Activated naive CD4-positive, alpha-beta T cell treated with anti-CD3 and anti-CD28 coated beads, Interleukin-2, amount 50 U/mL, for 16 hours (primary cell): ENCODE results near the gene SPIRE1.

ENCODE experiments used
- DNase-seq: peaks from one replicate; pipeline ENCODE4 v3.0.0-alpha.2; 2020

SPIRE1 gene

DNA sequence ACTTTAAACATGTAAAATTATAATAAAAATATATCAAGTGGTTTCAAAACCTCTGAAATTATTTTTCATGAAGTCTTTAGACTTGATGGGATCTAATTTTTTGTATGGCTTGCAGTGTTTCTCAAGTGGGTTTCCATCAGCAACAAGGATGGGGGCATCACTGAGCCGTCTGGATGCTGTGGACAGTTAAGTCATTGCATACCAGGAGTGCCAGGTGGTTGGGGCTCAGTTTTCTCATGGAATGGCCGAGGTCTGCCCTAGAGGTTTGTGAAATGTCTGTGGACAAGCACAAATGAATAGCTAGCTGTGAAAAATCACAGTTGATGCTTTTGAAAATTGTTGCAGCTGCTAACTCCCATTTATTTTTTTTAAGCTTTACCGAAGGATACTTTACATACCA lies 248.4 kb downstream of the SPIRE1 start:
- DNase-seq, result no peak

DNA sequence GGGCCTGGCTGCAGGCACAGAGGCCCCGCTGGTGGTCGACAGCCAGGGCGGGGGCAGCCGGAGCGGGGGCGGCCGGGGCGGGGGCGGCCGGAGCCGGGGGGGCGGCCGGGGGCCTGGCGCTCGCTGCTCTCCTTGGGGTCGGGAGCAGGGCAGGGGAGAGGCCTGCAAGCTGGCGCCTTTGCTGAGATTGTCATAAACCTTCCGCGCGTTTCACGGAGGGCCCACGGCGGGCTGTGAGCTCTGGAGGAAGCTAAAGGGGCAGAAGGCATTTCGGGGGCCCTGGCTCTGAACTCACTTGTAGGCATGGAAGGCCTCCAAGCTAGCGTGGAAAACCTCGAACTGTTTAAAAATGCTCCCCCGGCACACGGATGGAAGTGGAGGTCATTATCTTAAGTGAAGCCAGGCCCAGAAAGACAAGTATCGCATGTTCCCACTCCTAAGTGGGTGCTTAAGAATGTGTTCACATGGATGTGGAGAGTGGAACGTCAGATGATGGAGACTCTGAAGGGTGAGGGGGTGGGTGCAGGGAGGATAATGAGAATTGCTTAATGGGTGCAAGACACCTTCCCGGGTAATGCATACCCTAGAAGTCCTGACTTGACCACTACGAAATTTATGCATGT lies 249.5 kb downstream of the SPIRE1 start:
- DNase-seq, result no peak

DNA sequence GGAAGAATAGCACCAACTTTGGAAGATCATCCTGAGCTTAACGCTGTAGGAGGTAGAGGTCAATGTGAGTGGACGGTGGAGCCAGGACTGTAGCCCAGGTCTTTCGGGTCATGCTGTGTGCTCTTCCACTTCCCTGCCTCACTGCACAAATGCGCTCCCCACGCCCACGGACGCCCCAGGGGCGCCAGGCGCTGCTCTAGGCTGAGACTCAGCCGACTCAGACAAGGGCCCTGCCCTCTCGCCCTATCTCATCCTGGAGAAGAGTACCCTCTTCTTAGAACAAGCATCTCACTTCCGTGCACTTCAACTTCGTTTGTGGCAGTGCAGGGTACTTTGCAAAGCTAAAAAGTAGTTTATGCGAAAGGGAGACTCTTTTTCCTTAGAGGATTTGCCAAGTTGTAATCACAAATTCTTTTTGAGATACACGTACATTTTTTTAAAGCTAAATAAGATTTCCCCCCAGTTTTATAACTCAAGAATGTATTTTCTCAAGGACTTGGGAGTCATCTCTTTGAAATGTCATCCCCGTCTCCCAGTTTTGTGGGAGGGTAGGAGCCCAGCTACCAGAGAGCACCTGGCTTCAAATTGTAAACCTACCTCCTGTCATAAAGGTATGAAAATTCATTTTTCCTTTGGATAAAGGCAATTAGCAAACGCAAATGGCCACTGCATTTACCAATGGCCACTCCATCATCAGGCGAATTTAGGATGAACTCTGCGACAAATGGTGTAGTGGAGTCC lies 251.4 kb downstream of the SPIRE1 start:
- no peak for DNase-seq

DNA sequence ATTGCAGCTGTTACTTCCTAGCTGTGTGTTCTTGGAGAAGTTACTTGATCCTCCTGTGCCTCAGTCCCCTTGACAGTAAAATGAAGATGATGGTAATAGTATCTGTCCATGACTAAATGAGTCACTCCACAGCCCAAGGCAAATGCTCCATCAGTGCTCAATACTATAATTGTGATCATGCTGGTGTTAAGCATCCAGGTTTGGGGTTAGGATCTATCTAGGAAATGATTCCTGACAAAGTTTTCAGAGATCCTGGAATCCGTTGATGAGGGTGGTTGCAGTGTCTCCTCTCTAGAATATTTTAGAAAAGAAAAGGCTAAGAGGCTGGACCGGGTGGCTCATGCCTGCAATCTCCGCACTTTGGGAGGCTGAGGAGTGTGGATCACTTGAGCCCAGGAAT lies 252.8 kb downstream of the SPIRE1 start:
- DNase-seq, result no peak

DNA sequence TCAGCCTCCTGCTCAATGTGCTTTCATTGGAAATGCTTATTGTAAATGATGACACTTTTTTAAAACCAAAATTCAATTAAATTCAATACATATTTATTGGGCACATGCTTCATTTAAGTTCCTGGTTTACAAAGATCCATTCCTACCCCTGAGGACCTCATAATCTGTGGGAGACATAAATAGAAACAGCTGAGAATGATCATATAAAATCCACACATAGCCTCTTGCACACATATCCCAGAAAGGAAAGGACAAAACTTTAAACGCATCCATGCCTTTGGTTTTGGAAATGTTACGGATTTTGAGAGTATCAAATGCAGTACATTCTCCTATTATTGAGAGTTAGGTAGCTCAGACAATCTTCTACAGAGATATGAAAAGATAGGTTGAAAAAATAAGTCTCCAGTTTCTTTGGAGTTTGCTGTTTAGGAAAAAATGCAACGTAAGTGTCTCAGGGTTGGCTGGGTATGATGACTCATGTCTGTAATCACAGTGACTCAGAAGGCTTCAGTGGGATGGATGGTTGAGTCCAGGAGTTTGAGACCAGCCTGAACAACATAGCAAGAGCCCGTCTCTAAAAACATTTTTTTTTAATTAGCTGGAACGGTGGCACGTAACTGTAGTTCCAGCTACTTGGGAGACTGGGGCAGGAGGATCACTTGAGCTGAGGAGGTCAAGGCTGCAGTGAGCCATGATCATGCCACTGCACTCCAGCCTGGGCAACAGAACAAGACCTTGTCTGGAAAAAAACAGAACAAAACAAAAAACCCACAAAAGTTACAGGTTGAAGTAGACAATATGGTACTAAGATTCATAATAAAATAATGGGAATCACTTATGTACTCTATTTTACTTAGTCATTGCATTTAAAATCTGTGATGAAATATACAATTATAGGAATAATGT lies 254.1 kb downstream of the SPIRE1 start:
- no peak for DNase-seq

DNA sequence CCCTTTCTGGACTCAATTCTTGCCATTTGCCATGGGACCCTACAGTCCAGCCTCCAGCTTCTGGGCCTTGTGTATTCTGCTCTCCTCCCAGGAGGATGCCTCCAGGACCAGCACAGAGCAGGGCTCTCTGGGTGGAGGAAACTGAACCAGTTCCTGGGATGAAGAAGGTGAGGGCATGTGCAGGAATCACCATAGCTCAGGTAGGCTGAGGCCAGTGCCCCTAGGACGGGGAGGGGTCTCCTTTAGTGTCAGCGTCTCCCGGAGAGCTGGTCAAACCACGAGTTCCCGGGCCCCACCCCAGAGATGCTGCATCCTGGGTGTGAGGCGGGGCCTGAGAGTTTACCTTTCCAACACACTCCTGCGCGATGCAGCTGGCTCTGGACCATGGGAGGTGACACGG lies 256.0 kb downstream of the SPIRE1 start:
- DNase-seq, result no peak

DNA sequence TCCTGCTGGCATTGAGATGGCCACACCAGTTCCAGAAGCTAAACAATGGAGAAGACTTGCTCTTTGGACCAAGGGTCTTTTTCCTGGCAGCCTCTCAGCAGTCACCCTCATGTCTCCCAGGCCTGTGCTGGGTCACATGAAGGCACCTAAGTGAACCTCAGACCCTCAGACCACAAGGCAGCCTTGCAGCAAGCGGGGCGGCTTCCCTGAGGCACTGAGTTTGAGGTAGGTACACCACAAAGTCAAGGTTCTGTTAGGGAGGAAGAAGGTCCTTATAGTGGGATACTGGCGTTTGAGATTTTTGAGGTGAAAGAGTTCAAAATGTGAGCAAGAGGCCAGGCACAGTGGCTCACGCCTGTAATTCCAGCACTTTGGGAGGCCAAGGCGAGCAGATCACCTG lies 258.7 kb downstream of the SPIRE1 start:
- no peak for DNase-seq

DNA sequence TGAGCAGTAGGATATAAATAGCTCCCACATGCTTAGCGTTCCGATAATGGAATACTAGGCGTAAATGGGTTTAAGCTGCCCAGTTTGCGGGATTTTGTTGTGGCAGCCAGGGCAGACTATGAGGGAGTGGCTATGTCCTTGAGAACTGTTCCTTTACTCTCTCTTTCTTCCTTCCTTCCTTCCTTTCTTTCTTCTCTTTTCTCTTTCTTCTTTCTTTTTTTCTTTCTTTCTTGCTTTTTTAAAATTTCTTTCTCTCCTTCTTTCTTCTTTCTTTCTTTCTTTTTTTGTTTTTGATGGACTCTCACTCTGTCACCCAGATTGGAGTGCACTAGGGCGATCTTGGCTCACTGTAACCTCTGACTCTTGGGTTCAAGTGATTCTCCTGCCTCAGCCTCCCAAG lies 259.3 kb downstream of the SPIRE1 start:
- DNase-seq, result no peak

DNA sequence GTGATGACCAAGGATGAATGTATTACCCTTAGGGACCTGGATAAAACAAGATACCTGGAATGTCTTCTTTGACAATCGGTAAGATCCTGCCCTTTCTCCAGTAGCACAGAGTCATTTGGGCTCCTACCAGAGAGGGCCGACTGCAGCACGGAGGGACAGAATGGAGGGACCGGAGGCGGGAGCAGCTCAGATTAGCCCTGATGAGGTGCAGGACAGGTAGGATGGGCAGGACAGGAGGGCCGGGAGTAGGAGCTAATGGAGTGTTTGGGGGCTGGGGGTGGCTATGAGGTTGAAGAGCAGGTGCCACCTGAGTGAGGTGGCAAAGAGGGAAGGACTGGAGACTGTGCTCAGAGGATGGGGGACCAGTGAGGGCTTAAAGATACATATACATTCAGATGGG lies 260.1 kb downstream of the SPIRE1 start:
- no peak for DNase-seq

DNA sequence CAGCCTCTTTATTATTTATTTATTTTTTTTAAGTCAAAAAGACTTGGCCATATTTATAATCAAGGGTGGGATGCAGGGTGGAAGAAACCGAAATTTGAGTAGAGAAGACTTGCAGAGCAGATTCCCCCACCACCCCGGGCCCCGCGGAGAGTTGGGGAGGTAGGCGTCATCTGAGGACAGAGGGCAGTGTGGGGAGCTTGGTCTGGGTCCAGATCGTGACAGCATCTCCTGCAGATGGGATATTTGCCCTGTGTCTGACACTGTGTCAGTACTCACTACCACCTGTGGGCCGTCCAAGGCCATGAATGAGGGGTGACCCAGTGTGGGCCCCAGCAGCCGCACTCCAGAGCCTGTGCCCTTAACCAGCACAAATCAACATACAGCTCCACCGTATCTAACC lies 260.7 kb downstream of the SPIRE1 start:
- DNase-seq, result no peak
